Stimulated activated CD4-positive, alpha-beta T cell treated with anti-CD3 and anti-CD28 coated beads, Interleukin-4, amount 100 ng/mL, for 48 hours (primary cell): ENCODE data around the gene TTC28.
A peak's percentile ranks its signal among the peaks of the same experiment; 100 is the strongest.

ENCODE experiments used
- DNase-seq, 2 donors: peaks; one replicate each; pipeline ENCODE4 v3.0.0-alpha.2; 2020; ENCODE audit warnings: low read depth in 2 of 2

Gene TTC28

GRCh38 chr22:28021998-28022660 is 657.5 kb downstream of the TTC28 start:
- no peak for DNase-seq

GRCh38 chr22:28021116-28021997 is 658.3 kb downstream of the TTC28 start:
- no peak for DNase-seq

GRCh38 chr22:28019881-28020861 is 659.5 kb downstream of the TTC28 start:
- peak; percentile 50 to 67 for DNase-seq

GRCh38 chr22:28019360-28019759 is 660.3 kb downstream of the TTC28 start:
- DNase-seq: no peak

- DNase-seq: no peak
Measured at GRCh38 chr22:28018461-28018927, 661.1 kb downstream of the TTC28 start.

GRCh38 chr22:28017859-28018258 is 661.8 kb downstream of the TTC28 start:
- no peak for DNase-seq

GRCh38 chr22:28017558-28017820 is 662.2 kb downstream of the TTC28 start:
- DNase-seq: no peak

- no peak for DNase-seq
Measured at GRCh38 chr22:28016781-28017557, 662.7 kb downstream of the TTC28 start.

- DNase-seq: no peak
Measured at GRCh38 chr22:28015676-28016601, 663.7 kb downstream of the TTC28 start.

GRCh38 chr22:28015046-28015425 is 664.6 kb downstream of the TTC28 start:
- DNase-seq: no peak

- DNase-seq: no peak
Measured at GRCh38 chr22:28014211-28015045, 665.2 kb downstream of the TTC28 start.

GRCh38 chr22:28013611-28014010 is 666.0 kb downstream of the TTC28 start:
- DNase-seq: no peak

GRCh38 chr22:28012832-28013460 is 666.7 kb downstream of the TTC28 start:
- no peak for DNase-seq

- DNase-seq: peak; percentile 66 to 68
Measured at GRCh38 chr22:28009272-28009827, 670.3 kb downstream of the TTC28 start.

GRCh38 chr22:28008649-28009048 is 671.0 kb downstream of the TTC28 start:
- no peak for DNase-seq

- DNase-seq: no peak
Measured at GRCh38 chr22:28008056-28008455, 671.6 kb downstream of the TTC28 start.

GRCh38 chr22:28006271-28006670 is 673.4 kb downstream of the TTC28 start:
- no peak for DNase-seq

GRCh38 chr22:28005513-28005912 is 674.1 kb downstream of the TTC28 start:
- no peak for DNase-seq
